ENCODE results near the gene PRKAG2.

PRKAG2 gene

DNA sequence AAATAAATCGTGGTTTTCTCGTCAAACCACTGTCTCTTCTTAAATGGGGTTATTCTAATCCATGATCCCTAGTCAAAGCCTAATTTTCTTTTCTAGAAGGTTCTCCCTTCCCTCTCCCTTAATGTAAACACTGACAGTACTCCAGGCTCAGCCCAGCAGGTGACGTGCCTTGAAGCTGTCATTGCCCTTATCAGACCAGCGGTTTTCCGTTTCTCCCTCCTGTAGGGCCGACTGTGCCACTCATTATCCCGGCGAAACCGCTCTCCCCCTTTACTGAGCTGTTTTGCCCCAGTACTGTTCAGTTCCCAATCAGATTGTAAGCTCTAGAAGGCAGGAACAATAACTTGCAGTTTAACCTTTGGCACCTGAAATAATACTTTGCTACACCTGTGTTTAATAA, 203.7 kb downstream of the PRKAG2 start:
- no peak for DNase-seq

DNA sequence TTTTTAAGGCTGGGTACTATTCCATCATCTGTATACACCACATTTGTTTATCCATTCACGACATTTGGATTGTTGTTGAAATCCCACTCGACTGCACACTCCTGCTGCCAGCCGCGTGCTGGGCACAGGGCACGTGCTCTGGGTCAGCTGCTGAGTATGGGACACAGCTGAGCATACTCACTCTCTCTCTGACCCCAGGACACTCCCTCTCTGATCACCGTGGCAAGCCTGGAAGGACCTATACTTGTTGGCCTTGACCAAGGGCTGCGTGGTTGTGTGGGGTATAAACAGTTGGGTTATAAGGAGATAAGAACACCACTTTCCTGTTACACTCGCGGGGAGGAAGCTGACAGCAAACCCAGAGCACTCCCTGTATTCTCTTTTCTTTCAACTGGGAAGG, 204.2 kb downstream of the PRKAG2 start:
- no peak for DNase-seq

DNA sequence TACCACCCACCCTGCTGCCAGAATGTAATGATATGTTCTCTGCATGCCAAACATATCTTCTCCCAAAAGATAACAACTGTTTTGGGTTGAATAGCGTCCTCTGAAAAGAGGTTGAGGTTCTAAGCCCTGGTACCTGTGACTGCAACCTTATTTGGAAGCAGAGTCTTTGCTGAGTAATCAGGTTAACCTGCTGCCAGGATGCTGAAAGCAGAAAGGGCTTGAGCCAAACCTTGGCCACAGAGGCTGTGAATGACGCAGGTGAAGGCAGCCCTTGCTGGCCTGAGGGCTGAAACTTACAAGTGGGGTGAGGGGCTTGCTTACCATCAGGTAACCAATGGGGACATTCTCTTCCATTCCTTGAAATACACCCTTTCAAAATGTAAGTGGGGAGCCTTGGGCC, 205.4 kb downstream of the PRKAG2 start:
- DNase-seq: no peak

DNA sequence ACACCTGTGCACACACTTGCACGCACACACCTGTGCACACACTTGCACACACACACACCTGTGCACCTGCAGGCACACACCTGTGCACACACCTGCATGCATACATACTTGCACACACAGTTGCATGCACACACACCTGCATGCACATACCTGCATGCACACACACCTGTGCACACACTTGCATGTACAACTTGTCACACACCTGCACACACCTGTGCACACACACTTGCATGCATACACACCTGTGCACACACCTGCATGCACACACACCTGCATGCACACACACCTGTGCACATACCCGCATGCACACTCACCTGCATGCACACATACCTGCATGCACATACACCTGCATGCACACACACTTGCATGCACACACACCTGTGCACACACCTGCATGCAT, 207.2 kb downstream of the PRKAG2 start:
- no peak for DNase-seq

DNA sequence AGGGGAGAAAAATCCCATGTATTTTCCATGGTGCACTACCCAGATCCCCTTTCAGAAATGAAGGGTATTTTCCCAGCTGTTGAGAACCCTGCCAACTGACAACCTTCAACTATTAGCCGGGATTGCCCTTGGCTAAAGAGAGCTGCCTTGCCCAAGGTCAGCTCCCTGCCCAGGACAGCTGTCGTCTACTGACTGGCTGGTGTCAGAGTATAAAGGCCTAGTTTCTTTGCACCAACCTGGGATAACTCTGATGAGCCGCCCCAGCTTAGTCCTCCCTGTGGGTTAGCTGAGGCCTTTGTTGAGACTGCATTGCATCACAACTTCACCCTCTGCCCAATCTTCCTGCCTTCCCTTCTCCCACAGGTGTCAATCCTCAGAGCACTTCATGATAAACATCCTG, 210.0 kb downstream of the PRKAG2 start:
- DNase-seq: no peak

GRCh38 chr7:151665368-151665767, 211.5 kb downstream of the PRKAG2 start:
- DNase-seq: peak; percentile 99

DNA sequence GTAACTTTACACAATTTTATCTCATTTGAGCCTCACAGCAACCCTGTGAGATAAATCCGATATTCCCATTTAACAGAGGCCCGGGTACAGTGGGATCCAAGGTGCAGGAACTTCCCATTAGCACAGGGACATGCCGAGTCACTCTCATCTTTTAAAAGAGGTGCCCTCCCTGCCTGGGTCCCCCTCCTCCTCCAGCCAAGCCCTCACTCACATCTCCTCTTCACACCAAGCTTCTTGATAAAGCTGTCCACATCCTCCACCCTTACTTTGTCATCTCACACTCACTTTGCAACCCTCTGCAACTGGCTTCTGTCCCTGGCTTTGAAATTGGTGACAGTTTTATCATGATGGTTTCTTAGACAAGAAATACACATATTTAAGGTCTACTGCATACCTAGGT, 212.6 kb downstream of the PRKAG2 start:
- DNase-seq: no peak

GRCh38 chr7:151663382-151664100, 213.4 kb downstream of the PRKAG2 start:
- DNase-seq: peak; percentile 66

GRCh38 chr7:151662251-151662826, 214.6 kb downstream of the PRKAG2 start:
- DNase-seq: peak; percentile 67

DNA sequence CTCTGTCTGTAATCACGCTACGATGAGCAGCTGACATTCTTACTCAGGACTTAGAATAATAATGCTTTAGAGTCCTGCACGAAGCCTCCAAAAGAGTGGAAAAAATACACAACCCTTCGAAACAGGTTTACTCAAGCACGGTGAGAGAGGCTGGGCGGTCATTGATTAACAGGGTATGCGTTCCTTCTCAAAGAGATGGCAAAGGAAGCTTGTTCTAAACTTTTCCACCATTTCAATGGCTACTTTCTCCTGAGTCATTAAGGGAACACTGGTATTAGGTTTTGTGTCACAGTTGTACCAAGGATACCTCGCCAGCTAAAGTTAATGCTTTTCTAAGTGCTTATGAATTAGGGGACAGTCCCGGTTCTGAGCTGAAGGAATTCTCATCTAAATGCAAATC, 215.3 kb downstream of the PRKAG2 start:
- no peak for DNase-seq

GRCh38 chr7:151660141-151660540, 216.8 kb downstream of the PRKAG2 start:
- no peak for DNase-seq

DNA sequence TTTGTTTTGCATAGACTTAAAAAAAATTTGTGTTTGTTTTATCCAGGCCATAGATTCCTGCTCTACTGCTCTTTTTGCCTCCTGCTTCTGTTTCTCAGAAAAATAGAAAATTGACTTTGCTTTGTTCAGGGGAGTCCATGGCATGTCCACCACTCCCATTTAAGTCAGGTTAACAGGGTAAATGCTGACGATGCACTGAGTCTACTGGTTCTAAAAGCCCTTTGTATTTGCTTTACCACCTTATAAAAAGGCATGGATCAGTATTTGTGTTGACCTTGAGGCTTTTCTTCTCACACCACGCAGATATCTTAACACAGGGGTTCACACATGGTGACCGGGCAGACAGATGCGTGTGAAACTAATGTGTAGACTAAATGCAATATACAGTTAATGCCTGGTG, 217.7 kb downstream of the PRKAG2 start:
- no peak for DNase-seq

DNA sequence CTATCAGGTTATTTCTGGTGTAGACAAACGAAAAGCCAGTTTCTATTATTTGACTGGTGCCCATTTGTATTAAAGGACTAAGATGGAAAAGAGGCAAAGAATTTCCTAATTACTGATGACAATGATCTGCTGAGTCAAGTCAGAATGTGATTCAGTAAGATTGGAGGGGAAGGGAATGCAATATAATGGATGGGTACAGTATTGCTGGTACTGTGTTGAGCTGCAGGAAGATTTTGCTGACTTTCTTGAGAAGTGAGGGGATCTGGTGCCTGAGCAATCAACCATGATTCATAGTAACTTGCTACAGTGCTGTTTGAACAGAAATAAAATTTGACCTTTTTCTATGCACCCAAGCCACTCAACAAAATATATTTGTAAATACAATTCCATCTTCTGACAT, 218.1 kb downstream of the PRKAG2 start:
- no peak for DNase-seq

DNA sequence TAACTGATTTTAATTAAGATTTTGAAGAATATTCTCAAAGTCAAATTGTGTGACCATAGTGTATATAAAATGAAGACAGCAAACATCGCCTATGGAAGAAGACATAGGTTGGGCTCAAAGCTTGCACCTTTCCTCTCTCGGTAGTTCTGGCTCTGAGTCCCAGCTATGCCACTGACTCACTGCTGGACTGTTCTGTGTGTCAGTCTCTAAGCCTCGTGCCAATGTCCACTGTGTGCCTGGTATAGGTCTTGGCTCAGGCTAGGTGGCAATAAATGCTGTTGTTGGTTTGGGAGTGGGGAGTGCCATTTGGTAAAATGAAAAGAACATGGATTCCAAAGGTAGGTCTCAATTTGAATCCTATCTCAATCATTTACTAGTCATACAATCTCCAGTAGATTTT, 219.7 kb downstream of the PRKAG2 start:
- no peak for DNase-seq

DNA sequence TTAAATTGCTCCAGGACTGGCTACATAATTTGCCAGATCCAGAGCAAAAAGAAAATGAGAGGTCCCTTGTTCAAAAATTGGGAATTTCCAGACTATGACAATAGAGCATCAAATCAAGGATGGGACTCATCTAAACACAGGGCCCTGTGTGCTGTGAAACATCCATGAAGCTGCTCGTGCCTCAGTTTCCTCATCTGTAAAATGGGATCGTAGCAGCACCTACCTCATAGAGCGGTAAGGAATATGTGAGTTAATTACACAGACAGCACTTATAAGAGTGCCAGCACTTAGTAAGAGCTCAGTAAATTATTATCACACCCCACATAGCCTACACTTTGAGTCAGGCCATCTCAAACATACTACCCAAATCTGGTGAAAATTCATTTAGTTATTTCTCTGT, 221.4 kb downstream of the PRKAG2 start:
- DNase-seq: no peak

GRCh38 chr7:151652111-151652510, 224.8 kb downstream of the PRKAG2 start:
- DNase-seq: no peak

GRCh38 chr7:151650161-151650560, 226.8 kb downstream of the PRKAG2 start:
- DNase-seq: no peak

DNA sequence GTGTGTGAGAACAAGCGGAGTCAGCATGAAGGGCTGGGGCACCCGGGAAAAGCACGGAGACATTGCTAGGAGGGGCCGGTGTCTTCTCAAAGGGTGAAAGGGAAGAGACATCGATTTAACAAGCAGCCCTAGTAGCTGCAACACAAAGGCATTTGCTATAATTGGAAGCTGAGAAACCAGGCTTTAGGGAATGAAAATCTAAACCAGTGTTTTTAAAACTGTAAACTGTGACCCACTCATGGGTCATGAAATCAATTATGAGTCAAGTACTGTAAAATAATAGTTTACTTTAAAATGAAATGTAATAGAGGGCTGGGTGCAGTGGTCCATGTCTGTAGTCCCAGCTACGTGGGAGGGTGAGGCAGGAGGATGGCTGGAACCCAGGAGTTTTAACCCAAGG, 228.5 kb downstream of the PRKAG2 start:
- DNase-seq: no peak

GRCh38 chr7:151647874-151648273, 229.0 kb downstream of the PRKAG2 start:
- no peak for DNase-seq

GRCh38 chr7:151647006-151647405, 229.9 kb downstream of the PRKAG2 start:
- no peak for DNase-seq

- DNase-seq: no peak
Measured at GRCh38 chr7:151645311-151645710, 231.6 kb downstream of the PRKAG2 start.

GRCh38 chr7:151644554-151644953, 232.4 kb downstream of the PRKAG2 start:
- no peak for DNase-seq

DNA sequence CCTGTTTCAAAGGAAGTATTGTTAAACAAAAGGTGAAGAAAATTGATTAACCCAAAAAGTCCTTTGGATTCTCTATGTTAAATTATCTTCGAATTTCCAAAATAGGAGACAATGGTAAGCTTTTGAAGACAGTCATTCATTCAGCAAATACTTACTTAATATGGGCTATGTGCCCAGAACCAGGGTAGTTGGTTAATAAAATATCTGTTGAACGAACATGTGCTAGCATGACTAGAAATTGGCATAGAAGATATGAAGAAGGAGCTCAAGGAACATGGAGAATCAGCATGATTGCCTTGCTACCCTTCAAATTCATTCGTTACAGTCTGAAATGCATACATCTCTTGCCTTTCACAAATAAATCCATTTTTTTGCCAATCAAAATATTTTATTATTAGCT, 234.2 kb downstream of the PRKAG2 start:
- no peak for DNase-seq

DNA sequence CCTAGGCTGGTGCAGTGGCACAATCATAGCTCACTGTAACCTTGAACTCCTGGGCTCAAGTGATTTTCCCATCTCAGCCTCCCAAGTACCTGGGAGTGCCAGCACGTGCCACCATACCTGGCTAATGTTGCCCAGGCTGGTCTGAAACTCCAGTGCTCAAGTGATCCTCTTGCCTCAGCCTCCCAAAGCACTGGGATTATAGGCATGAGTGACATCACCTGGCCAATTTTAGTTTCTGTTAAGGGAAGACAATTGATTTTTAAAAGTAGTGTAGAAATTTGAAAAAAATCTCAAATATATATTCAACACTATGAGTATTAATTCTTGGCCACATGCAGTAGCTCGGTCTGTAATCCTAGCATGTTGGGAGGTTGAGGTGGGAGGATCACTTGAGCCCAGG, 235.3 kb downstream of the PRKAG2 start:
- DNase-seq: no peak

DNA sequence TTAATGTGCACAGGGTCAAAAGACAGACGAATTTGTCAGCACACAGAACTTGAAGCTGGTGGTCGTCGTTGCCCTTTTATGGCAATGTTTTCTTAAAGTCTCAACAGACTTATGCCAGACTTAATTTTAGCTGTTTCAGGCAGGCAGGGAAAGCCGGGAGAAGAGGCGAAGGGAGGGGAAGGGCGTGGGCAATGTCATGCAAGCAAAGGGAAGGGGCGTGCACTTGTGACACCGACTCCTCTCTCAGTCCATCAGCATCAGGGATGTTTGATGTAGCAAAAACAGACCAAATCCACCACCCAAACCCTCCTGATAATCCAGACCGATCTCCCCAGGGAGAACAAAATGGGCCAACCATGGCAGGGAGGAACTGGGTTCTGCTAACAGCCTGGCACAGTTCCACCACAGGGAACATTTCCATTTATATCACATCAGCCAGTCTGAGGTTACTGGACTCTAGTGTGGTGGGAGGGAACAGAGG, 239.1 kb downstream of the PRKAG2 start:
- peak; percentile 96 for DNase-seq

Data from fibroblast of skin of scalp (primary cell).